Stimulated activated CD8-positive, alpha-beta memory T cell treated with anti-CD3 and anti-CD28 coated beads, Interleukin-4, amount 100 ng/mL, for 48 hours (primary cell): ENCODE data around the gene BBS9.

Experiments used
- DNase-seq: peaks from one replicate; pipeline ENCODE4 v3.0.0-alpha.2; 2020

Gene BBS9

GRCh38 chr7:33392148-33392547 is 262.8 kb downstream of the BBS9 start:
- DNase-seq, result no peak

GRCh38 chr7:33393770-33394169 is 264.4 kb downstream of the BBS9 start:
- DNase-seq, result no peak

- DNase-seq, result no peak
These were observed 266.0 kb downstream of the BBS9 start for GRCh38 chr7:33395340-33395739.

- DNase-seq, result no peak
These were observed 270.3 kb downstream of the BBS9 start for GRCh38 chr7:33399528-33400213.

- no peak for DNase-seq
These were observed 270.8 kb downstream of the BBS9 start for GRCh38 chr7:33400214-33400538.

GRCh38 chr7:33410266-33410665 is 280.9 kb downstream of the BBS9 start:
- no peak for DNase-seq

- DNase-seq, result no peak
These were observed 281.7 kb downstream of the BBS9 start for GRCh38 chr7:33411020-33411419.

GRCh38 chr7:33412331-33412730 is 283.0 kb downstream of the BBS9 start:
- no peak for DNase-seq

- DNase-seq, result no peak
These were observed 288.9 kb downstream of the BBS9 start for GRCh38 chr7:33418251-33418701.

GRCh38 chr7:33420311-33420940 is 291.1 kb downstream of the BBS9 start:
- DNase-seq, result no peak

- DNase-seq, result no peak
These were observed 292.1 kb downstream of the BBS9 start for GRCh38 chr7:33421429-33421828.

GRCh38 chr7:33422141-33422540 is 292.8 kb downstream of the BBS9 start:
- no peak for DNase-seq

GRCh38 chr7:33422825-33423645 is 293.7 kb downstream of the BBS9 start:
- DNase-seq, result no peak

GRCh38 chr7:33423646-33424020 is 294.3 kb downstream of the BBS9 start:
- DNase-seq, result peak; percentile 32

GRCh38 chr7:33425395-33425794 is 296.0 kb downstream of the BBS9 start:
- DNase-seq, result no peak

- no peak for DNase-seq
These were observed 296.7 kb downstream of the BBS9 start for GRCh38 chr7:33425929-33426678.

GRCh38 chr7:33428415-33428814 is 299.1 kb downstream of the BBS9 start:
- DNase-seq, result no peak

- DNase-seq, result no peak
These were observed 302.2 kb downstream of the BBS9 start for GRCh38 chr7:33431543-33431942.

- no peak for DNase-seq
These were observed 303.5 kb downstream of the BBS9 start for GRCh38 chr7:33432821-33433220.

GRCh38 chr7:33433357-33433756 is 304.0 kb downstream of the BBS9 start:
- DNase-seq, result no peak

- no peak for DNase-seq
These were observed 315.1 kb downstream of the BBS9 start for GRCh38 chr7:33444511-33444910.

- no peak for DNase-seq
These were observed 317.2 kb downstream of the BBS9 start for GRCh38 chr7:33446551-33446950.

- no peak for DNase-seq
These were observed 318.7 kb downstream of the BBS9 start for GRCh38 chr7:33448035-33448434.
